ENCODE measurements around the gene RGS7. TPM values are rescaled to one million over a fixed set of nuclear protein-coding genes. Genes with fewer than 3 reads are reported as not detected.

RGS7 gene
- total and polyA plus RNA-seq, 2 of the 4 experiments (the other 2 are of a cell fraction), result 0.58 to 0.72 TPM

GRCh38 chr1:241020851-241021697 is 335.9 kb downstream of the RGS7 start:
- Histone ChIP-seq H4K91ac (ENCODE audit: insufficient read depth, low read depth, low read length) (no peak overlapping the region), H3K9me3 (ENCODE audit: control insufficient read depth, insufficient read depth, low read length) (no peaks in the 10 kb centered on the region), H2AK5ac (ENCODE audit: low read depth, low read length) (no peak overlapping the region), H4K5ac (ENCODE audit: low read depth, low read length) (no peak overlapping the region), H3K56ac (ENCODE audit: extremely low read depth, insufficient read depth, low read length) (no peak overlapping the region), H2AFZ (replicated peaks; ENCODE audit: low read length, poor library complexity) (no peak overlapping the region), H3K27me3 (ENCODE audit: control insufficient read depth, insufficient read depth, low read length) (no peaks in the 10 kb centered on the region), H4K8ac (ENCODE audit: low read depth in 2 of 2, low read length in 2 of 2) (no peak overlapping the region), H3K9ac (ENCODE audit: low read depth, low read length) (no peak overlapping the region), H3K14ac (replicated peaks; ENCODE audit: low read depth, low read length) (no peak overlapping the region), H2BK20ac (ENCODE audit: low read depth, low read length) (no peak overlapping the region), H3K27ac (ENCODE audit: insufficient read depth, low read length) (no peak overlapping the region), H3K4me1 (ENCODE audit: control insufficient read depth, insufficient read depth, low read length) (no peaks in the 10 kb centered on the region), H3K36me3 (ENCODE audit: control insufficient read depth, insufficient read depth, low read length) (no peaks in the 10 kb centered on the region), H3K9me1 (ENCODE audit: insufficient read depth, low read length) (no peaks in the 10 kb centered on the region), H2AK9ac (replicated peaks; ENCODE audit: low read depth, low read length, poor library complexity) (no peak overlapping the region), H3K4ac (ENCODE audit: low read depth, low read length) (no peak overlapping the region), H3K79me1 (ENCODE audit: low read depth in 1 of 2, low read length in 2 of 2) (no peaks in the 10 kb centered on the region), H4K20me1 (ENCODE audit: insufficient read depth, low read length) (no peaks in the 10 kb centered on the region), H3K4me2 (ENCODE audit: low read depth, low read length) (no peak overlapping the region), H3K23ac (ENCODE audit: low read depth, low read length) (no peak overlapping the region), H2BK5ac (ENCODE audit: low read depth, low read length, poor library complexity, severe bottlenecking) (no peak overlapping the region), H3K18ac (ENCODE audit: low read depth, low read length) (no peak overlapping the region), H2BK15ac (ENCODE audit: low read depth, low read length) (no peak overlapping the region), H3K4me3 (ENCODE audit: insufficient read depth, low read depth, low read length) (no peak overlapping the region), H2BK120ac (ENCODE audit: low read depth, low read length) (no peak overlapping the region)
- no CpG with 5 or more reads among the region's 6 CpGs for WGBS, 2 experiments (ENCODE audit: extremely low coverage in 2 of 2, insufficient read length in 1 of 2)
- dilution Hi-C loops (cut with HindIII; ENCODE audit: low sequenced_read_pairs, unreplicated experiment) (no loop called here), in situ Hi-C loops (cut with MboI; ENCODE audit: low sequenced_read_pairs) (no loop called here), intact Hi-C loops (cut with micrococcal nuclease) (no loop called here)
- TF ChIP-seq CTCF (conservative IDR thresholded peaks at IDR 0.05; ENCODE audit: low read depth, low read length) (no peak), RCOR1 (IDR thresholded peaks at IDR 0.05; ENCODE audit: insufficient replicate concordance, low read length) (no peak), ELK1 (IDR thresholded peaks at IDR 0.05; ENCODE audit: borderline replicate concordance, low read depth, low read length) (no peak), BHLHE40 (IDR thresholded peaks at IDR 0.05; ENCODE audit: low read depth, low read length) (no peak), RFX5 (IDR thresholded peaks at IDR 0.05; ENCODE audit: low read depth, low read length) (no peak), NFE2L2 (IDR thresholded peaks at IDR 0.05; ENCODE audit: low read depth, low read length) (no peak), CHD1 (IDR thresholded peaks at IDR 0.05; ENCODE audit: low read depth, low read length) (no peak), MXI1 (IDR thresholded peaks at IDR 0.05; ENCODE audit: borderline replicate concordance, low read depth, low read length) (no peak), USF2 (IDR thresholded peaks at IDR 0.05; ENCODE audit: low read depth, low read length) (no peak), MAFK (IDR thresholded peaks at IDR 0.05; ENCODE audit: low read depth, low read length) (no peak), RAD21 (IDR thresholded peaks at IDR 0.05; ENCODE audit: low read length) (no peak), MAZ (IDR thresholded peaks at IDR 0.05; ENCODE audit: borderline replicate concordance, low read depth, low read length) (no peak), SMC3 (IDR thresholded peaks at IDR 0.05; ENCODE audit: low read depth, low read length) (no peak), CEBPB (IDR thresholded peaks at IDR 0.05; ENCODE audit: low read depth, low read length) (no peak), POLR2A (IDR thresholded peaks at IDR 0.05; ENCODE audit: low read depth, low read length) (no peak), FOS (IDR thresholded peaks at IDR 0.05; ENCODE audit: low read depth, low read length) (no peak)
- ChIA-PET CTCF (no interaction called here), POLR2A (ENCODE audit: unreplicated experiment) (no interaction called here)
- no TSS peak for BruUV-seq (replicated peaks)
- DNase-seq, result no peak
- ATAC-seq (ENCODE audit: low read depth), result no peak

Measured in IMR-90 (cell line).